HL-60 (cell line): Measurements from ENCODE around the gene MED15.

ENCODE experiments used
- DNase-seq, 2 experiments: peaks; one replicate each; pipeline ENCODE4 v3.0.0-alpha.2; 2010 to 2020; ENCODE audit warnings: low read depth in 1 of 2, low spot score in 1 of 2
- H3K27ac ChIP-seq: fragments of 250-450 bp; sonication (Bioruptor Pico); replicated peaks from 2 replicates; pipeline ENCODE4 v1.5.1; 2020; ENCODE audit warnings: mild to moderate bottlenecking, moderate library complexity
- H3K27me3 ChIP-seq: fragments of 250-450 bp; sonication (Bioruptor Pico); 2 replicates; pipeline ENCODE4 v1.5.1; 2021; ENCODE audit warnings: mild to moderate bottlenecking, moderate library complexity; ENCODE audit not compliant: insufficient read depth, poor library complexity, severe bottlenecking
- H3K4me3 ChIP-seq: replicated peaks from 2 replicates; pipeline ENCODE4 v1.5.1; 2011; ENCODE audit warnings: mild to moderate bottlenecking, control low read depth, low read length; ENCODE audit not compliant: insufficient read depth
- GABPA ChIP-seq: IDR thresholded peaks from 2 replicates; pipeline ENCODE4 v1.6.1; 2012; ENCODE audit warnings: low read depth
- POLR2AphosphoS5 ChIP-seq: IDR thresholded peaks from 2 replicates; pipeline ENCODE4 v1.6.1; 2012; ENCODE audit warnings: low read depth
- SPI1 ChIP-seq: IDR thresholded peaks from 2 replicates; pipeline ENCODE4 v1.6.1; 2012; ENCODE audit warnings: low read depth, mild to moderate bottlenecking, borderline replicate concordance
- TF ChIP-seq, protein P1 (sequence below): IDR thresholded peaks from one replicate; pipeline ENCODE4 v1.5.1; 2011; ENCODE audit warnings: low read length, control low read depth, inconsistent platforms; ENCODE audit not compliant: insufficient read depth
- TF ChIP-seq, protein P2 (sequence below): IDR thresholded peaks from 2 replicates; pipeline ENCODE4 v1.6.1; 2012; ENCODE audit warnings: low read depth; ENCODE audit not compliant: insufficient replicate concordance

MED15 gene

DNA sequence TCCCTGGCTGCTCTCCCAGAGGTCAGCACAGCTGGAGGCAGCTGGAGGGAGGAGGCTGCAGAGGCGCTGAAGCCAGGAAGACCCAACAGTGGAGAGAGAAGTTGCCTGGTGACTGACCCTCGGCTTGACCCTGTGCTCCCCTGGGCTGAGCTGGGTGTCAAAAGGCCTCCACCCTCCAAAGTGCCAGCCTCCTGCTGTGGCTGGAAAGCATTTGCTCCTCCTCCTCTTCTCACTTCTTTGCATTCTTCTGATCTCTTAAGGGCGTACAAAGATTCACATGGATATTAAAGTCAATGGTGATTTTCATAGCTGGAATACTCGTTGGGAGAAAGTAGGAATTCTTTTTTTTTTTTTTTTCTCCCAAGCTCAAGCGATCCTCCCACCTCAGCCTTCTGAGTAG, 91.7 kb downstream of the MED15 start:
- DNase-seq: no peak
- Histone ChIP-seq H3K4me3 (no peak overlapping the region), H3K27me3 (peaks cover 2% of the 10 kb centered on the region), H3K27ac (no peak overlapping the region)
- TF ChIP-seq, protein P1, sequence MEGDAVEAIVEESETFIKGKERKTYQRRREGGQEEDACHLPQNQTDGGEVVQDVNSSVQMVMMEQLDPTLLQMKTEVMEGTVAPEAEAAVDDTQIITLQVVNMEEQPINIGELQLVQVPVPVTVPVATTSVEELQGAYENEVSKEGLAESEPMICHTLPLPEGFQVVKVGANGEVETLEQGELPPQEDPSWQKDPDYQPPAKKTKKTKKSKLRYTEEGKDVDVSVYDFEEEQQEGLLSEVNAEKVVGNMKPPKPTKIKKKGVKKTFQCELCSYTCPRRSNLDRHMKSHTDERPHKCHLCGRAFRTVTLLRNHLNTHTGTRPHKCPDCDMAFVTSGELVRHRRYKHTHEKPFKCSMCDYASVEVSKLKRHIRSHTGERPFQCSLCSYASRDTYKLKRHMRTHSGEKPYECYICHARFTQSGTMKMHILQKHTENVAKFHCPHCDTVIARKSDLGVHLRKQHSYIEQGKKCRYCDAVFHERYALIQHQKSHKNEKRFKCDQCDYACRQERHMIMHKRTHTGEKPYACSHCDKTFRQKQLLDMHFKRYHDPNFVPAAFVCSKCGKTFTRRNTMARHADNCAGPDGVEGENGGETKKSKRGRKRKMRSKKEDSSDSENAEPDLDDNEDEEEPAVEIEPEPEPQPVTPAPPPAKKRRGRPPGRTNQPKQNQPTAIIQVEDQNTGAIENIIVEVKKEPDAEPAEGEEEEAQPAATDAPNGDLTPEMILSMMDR: no peak
- TF ChIP-seq SPI1 (no peak), POLR2AphosphoS5 (no peak), GABPA (no peak)
- TF ChIP-seq, protein P2, sequence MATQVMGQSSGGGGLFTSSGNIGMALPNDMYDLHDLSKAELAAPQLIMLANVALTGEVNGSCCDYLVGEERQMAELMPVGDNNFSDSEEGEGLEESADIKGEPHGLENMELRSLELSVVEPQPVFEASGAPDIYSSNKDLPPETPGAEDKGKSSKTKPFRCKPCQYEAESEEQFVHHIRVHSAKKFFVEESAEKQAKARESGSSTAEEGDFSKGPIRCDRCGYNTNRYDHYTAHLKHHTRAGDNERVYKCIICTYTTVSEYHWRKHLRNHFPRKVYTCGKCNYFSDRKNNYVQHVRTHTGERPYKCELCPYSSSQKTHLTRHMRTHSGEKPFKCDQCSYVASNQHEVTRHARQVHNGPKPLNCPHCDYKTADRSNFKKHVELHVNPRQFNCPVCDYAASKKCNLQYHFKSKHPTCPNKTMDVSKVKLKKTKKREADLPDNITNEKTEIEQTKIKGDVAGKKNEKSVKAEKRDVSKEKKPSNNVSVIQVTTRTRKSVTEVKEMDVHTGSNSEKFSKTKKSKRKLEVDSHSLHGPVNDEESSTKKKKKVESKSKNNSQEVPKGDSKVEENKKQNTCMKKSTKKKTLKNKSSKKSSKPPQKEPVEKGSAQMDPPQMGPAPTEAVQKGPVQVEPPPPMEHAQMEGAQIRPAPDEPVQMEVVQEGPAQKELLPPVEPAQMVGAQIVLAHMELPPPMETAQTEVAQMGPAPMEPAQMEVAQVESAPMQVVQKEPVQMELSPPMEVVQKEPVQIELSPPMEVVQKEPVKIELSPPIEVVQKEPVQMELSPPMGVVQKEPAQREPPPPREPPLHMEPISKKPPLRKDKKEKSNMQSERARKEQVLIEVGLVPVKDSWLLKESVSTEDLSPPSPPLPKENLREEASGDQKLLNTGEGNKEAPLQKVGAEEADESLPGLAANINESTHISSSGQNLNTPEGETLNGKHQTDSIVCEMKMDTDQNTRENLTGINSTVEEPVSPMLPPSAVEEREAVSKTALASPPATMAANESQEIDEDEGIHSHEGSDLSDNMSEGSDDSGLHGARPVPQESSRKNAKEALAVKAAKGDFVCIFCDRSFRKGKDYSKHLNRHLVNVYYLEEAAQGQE: no peak

DNA sequence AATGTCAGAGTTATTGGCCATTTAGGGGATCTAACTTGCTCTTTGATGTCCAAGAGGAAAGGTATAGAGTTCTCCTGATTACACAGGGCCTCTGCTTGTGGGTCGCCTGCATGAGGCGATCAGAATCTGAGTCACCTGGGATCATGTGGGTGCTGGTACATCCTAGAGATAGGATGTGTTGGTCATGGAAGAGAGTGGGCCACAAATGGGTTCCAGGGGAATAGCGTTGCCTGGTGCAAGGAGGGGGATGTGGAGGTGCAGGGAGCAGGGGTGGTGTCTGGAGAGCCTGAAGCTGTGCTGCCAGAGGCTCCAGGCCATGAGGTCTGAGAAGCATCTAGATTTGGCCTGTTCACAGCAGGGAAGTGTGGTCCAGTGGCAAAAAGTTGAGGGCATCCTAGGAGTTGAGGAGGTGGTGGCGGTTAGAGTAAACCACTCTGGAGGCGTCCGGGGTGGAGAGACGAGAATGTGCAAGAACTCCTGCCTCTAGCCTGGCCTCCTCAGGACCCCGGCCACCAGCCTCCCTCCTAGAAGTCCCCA, 92.8 kb downstream of the MED15 start:
- peaks cover 4% of the 10 kb centered on the region for H3K27me3 ChIP-seq
- DNase-seq: no peak
- TF ChIP-seq POLR2AphosphoS5: no peak
- no peak for TF ChIP-seq SPI1
- TF ChIP-seq, protein P1: no peak
- TF ChIP-seq, protein P2: no peak
- no peak for TF ChIP-seq GABPA
- no peak overlapping the region for H3K4me3 ChIP-seq
- H3K27ac ChIP-seq: no peak overlapping the region

DNA sequence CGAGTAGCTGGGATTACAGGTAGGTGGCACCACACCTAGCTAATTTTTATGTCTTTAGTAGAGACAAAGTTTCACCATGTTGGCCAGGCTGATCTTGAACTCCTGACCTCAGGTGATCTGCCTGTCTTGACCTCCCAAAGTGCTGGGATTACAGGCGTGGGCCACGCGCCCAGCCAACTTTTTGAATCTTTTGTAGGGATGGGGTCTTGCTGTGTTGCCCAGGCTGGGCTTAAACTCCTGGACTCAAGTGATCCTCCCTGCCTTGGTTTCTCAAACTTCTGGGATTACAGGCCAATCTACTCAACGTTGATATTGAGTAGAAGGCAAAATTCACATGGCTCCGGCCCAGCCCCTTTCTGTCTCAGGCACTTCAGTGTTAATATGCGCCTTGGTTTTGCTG, 93.9 kb downstream of the MED15 start:
- peaks cover 2% of the 10 kb centered on the region for H3K27me3 ChIP-seq
- H3K4me3 ChIP-seq: no peak overlapping the region
- DNase-seq: no peak
- no peak for TF ChIP-seq SPI1
- no peak for TF ChIP-seq GABPA
- TF ChIP-seq, protein P1: no peak
- no peak for TF ChIP-seq POLR2AphosphoS5
- TF ChIP-seq, protein P2: no peak
- no peak overlapping the region for H3K27ac ChIP-seq
